Activated CD4-positive, alpha-beta memory T cell treated with anti-CD3 and anti-CD28 coated beads for 36 hours (primary cell): ENCODE data around the gene HACE1. TPM values are rescaled to one million over a fixed set of nuclear protein-coding genes. Genes with fewer than 3 reads are reported as not detected.
"Not testable (repeated sequence)": the region's sequence is repeated elsewhere in the genome, so short reads cannot be mapped to it uniquely, and the experiment has no call there.

Experiments
- CTCF ChIA-PET: fragments of 350-600 bp; sonication (Branson Sonifier 250); formaldehyde crosslinking; loops from one replicate; lab custom pipeline; 2021; ENCODE audit warnings: antibody characterized with exemption, inconsistent platforms; lab: Charles Lee
- POLR2A ChIA-PET: fragments of 350-600 bp; sonication (Branson Sonifier 250); formaldehyde crosslinking; loops from one replicate; lab custom pipeline; 2021; ENCODE audit warnings: antibody characterized with exemption; lab: Charles Lee
- DNase-seq: peaks from one replicate; pipeline ENCODE4 v3.0.0-alpha.2; 2020
- H3K27ac Mint-ChIP-seq: one replicate; pipeline ENCODE4 v1.8.0; 2021; ENCODE audit warnings: mixed read lengths
- H3K27me3 Mint-ChIP-seq: one replicate; pipeline ENCODE4 v1.8.0; 2021; ENCODE audit warnings: mixed read lengths
- H3K36me3 Mint-ChIP-seq: one replicate; pipeline ENCODE4 v1.8.0; 2021; ENCODE audit warnings: mixed read lengths
- H3K4me1 Mint-ChIP-seq: one replicate; pipeline ENCODE4 v1.8.0; 2021; ENCODE audit warnings: low read depth, mixed read lengths
- H3K4me3 Mint-ChIP-seq: one replicate; pipeline ENCODE4 v1.8.0; 2021; ENCODE audit warnings: mild to moderate bottlenecking, mixed read lengths
- H3K9me3 Mint-ChIP-seq: one replicate; pipeline ENCODE4 v1.8.0; 2021; ENCODE audit warnings: mixed read lengths
- intact Hi-C: fragments of 100-400 bp; cut with micrococcal nuclease; formaldehyde crosslinking; loops from one replicate; pipeline ENCODE4 v1.15.1; 2023
- total RNA-seq, 2 experiments: library from RNA; stranded (reverse); gene quantifications; one replicate each; pipeline ENCODE4 v1.2.3, GENCODE V29; 2021

The HACE1 gene
- total RNA-seq, 2 experiments from 2014 or later: 15.0 to 17.6 TPM

- H3K36me3 Mint-ChIP-seq: no peaks in the 10 kb centered on the region
- DNase-seq: no peak
- POLR2A ChIA-PET: interaction anchor here (0.7 kb wide), 1 partner anchor 53 kb away, joined by 3 read pairs; no protein-coding TSS in a partner anchor
- no peak overlapping the region for H3K4me3 Mint-ChIP-seq
- CTCF ChIA-PET: interaction anchor here (0.7 kb wide), 1 partner anchor 215 kb away, joined by 3 read pairs; no protein-coding TSS in a partner anchor
- no peaks in the 10 kb centered on the region for H3K9me3 Mint-ChIP-seq
- H3K27ac Mint-ChIP-seq: no peak overlapping the region
- peaks cover 10% of the 10 kb centered on the region for H3K27me3 Mint-ChIP-seq
- intact Hi-C loops: no loop called here
- H3K4me1 Mint-ChIP-seq: peaks cover 15% of the 10 kb centered on the region
Observed at GRCh38 chr6:104862456-104862855, 2.7 kb upstream of the HACE1 start.

DNA sequence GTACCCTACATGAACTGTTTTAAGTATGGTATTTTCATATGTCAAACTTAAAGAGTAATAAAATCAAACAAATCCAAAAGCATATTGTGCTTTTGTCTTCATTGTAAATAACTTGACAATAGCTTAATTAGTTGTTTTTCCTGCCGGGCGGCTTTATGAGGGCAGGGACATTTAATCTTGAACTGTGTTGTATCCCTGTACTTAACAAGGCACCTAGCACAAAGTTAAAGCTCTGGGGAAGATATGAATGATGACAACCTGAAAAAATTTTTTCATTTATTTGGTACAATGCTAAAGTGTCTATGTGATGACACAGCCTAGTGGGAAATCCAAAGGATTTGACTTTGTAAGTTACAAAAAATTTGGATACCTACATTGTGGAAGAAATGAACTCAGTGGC, 502 bp upstream of the HACE1 start:
- Mint-ChIP-seq H3K27ac (no peak overlapping the region), H3K9me3 (no peaks in the 10 kb centered on the region), H3K4me3 (peak overlapping the region; percentile 93), H3K27me3 (peaks cover 3% of the 10 kb centered on the region), H3K4me1 (peaks cover 18% of the 10 kb centered on the region), H3K36me3 (no peaks in the 10 kb centered on the region)
- POLR2A ChIA-PET: interaction anchor here (1.2 kb wide), 1 partner anchor 13 kb away, joined by 3 read pairs; no protein-coding TSS in a partner anchor
- intact Hi-C loops: no loop called here
- DNase-seq: no peak
- CTCF ChIA-PET: interaction anchor here (0.6 to 2.4 kb wide), 5 partner anchors 14 to 542 kb away, joined by 3 to 10 read pairs (median 3); partner anchors contain the start of gene PREP

- POLR2A ChIA-PET: no interaction called here
- intact Hi-C loops: loop anchor here (1.0 to 10.0 kb wide), 3 partner anchors 69 to 544 kb away; partner anchors contain the start of gene PREP
- Mint-ChIP-seq H3K4me1 (peaks cover 18% of the 10 kb centered on the region), H3K27me3 (no peaks in the 10 kb centered on the region), H3K36me3 (no peaks in the 10 kb centered on the region), H3K4me3 (peak overlapping the region; percentile 93), H3K9me3 (no peaks in the 10 kb centered on the region), H3K27ac (no peak overlapping the region)
- DNase-seq: no peak
- CTCF ChIA-PET: interaction anchor here (1.0 to 2.4 kb wide), 2 partner anchors 11 to 69 kb away, joined by 3 to 10 read pairs; no protein-coding TSS in a partner anchor
Observed at GRCh38 chr6:104858642-104859041, 1.1 kb downstream of the HACE1 start.

- intact Hi-C loops: loop anchor here (10.0 kb wide), 1 partner anchor 171 kb away; no protein-coding TSS in a partner anchor
- DNase-seq: no peak
- Mint-ChIP-seq H3K4me1 (peaks cover 17% of the 10 kb centered on the region), H3K4me3 (no peak overlapping the region), H3K9me3 (no peaks in the 10 kb centered on the region), H3K36me3 (peaks cover 5% of the 10 kb centered on the region), H3K27ac (no peak overlapping the region), H3K27me3 (no peaks in the 10 kb centered on the region)
- CTCF ChIA-PET: no interaction called here
- POLR2A ChIA-PET: no interaction called here
Observed at GRCh38 chr6:104855507-104855906, 4.2 kb downstream of the HACE1 start.

DNA sequence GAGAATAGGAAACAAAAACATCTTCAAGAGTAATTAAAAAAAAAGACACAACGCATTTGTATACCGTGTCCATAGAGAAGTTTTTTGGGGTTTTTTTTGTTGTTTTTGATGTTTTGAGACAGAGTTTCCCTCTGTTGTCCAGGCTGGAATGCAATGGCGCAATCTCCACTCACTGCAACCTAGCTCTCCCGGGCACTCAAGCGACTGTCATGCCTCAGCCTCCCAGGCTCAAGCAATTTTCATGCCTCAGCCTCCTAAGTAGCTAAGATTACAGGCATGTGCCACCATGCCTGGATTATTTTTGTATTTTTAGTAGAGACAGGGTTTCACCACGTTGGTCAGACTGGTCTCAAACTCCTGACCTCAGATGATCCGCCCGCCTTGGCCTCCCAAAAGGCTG, 12.0 kb downstream of the HACE1 start:
- H3K9me3 Mint-ChIP-seq, H3K4me1 Mint-ChIP-seq, intact Hi-C loops, CTCF ChIA-PET, DNase-seq, H3K4me3 Mint-ChIP-seq, H3K27me3 Mint-ChIP-seq, H3K27ac Mint-ChIP-seq: not testable (repeated sequence)
- POLR2A ChIA-PET: interaction anchor here (1.0 kb wide), 1 partner anchor 13 kb away, joined by 3 read pairs; the partner anchor contains the start of gene HACE1
- peaks cover 17% of the 10 kb centered on the region for H3K36me3 Mint-ChIP-seq

- POLR2A ChIA-PET: no interaction called here
- no peak overlapping the region for H3K27ac Mint-ChIP-seq
- H3K36me3 Mint-ChIP-seq: peaks cover 20% of the 10 kb centered on the region
- no peak for DNase-seq
- no peaks in the 10 kb centered on the region for H3K27me3 Mint-ChIP-seq
- CTCF ChIA-PET: no interaction called here
- intact Hi-C loops: no loop called here
- H3K4me3 Mint-ChIP-seq: no peak overlapping the region
- no peaks in the 10 kb centered on the region for H3K9me3 Mint-ChIP-seq
- peaks cover 3% of the 10 kb centered on the region for H3K4me1 Mint-ChIP-seq
Observed at GRCh38 chr6:104843229-104843628, 16.5 kb downstream of the HACE1 start.

- ChIA-PET POLR2A (no interaction called here), CTCF (no interaction called here)
- DNase-seq: no peak
- H3K4me3 Mint-ChIP-seq: no peak overlapping the region
- no peaks in the 10 kb centered on the region for H3K4me1 Mint-ChIP-seq
- intact Hi-C loops: no loop called here
- no peaks in the 10 kb centered on the region for H3K27me3 Mint-ChIP-seq
- H3K27ac Mint-ChIP-seq: no peak overlapping the region
- no peaks in the 10 kb centered on the region for H3K9me3 Mint-ChIP-seq
- peaks cover 39% of the 10 kb centered on the region for H3K36me3 Mint-ChIP-seq
Observed at GRCh38 chr6:104837158-104837557, 22.6 kb downstream of the HACE1 start.

GRCh38 chr6:104836479-104837020, 23.2 kb downstream of the HACE1 start:
- H3K27ac Mint-ChIP-seq, CTCF ChIA-PET, POLR2A ChIA-PET, intact Hi-C loops, DNase-seq, H3K4me3 Mint-ChIP-seq, H3K27me3 Mint-ChIP-seq, H3K9me3 Mint-ChIP-seq, H3K4me1 Mint-ChIP-seq: not testable (repeated sequence)
- H3K36me3 Mint-ChIP-seq: peaks cover 39% of the 10 kb centered on the region

GRCh38 chr6:104835782-104836181, 23.9 kb downstream of the HACE1 start:
- no peaks in the 10 kb centered on the region for H3K27me3 Mint-ChIP-seq
- intact Hi-C loops: no loop called here
- no peak for DNase-seq
- CTCF ChIA-PET: no interaction called here
- peaks cover 40% of the 10 kb centered on the region for H3K36me3 Mint-ChIP-seq
- no peaks in the 10 kb centered on the region for H3K4me1 Mint-ChIP-seq
- H3K4me3 Mint-ChIP-seq: no peak overlapping the region
- POLR2A ChIA-PET: no interaction called here
- H3K27ac Mint-ChIP-seq: no peak overlapping the region
- no peaks in the 10 kb centered on the region for H3K9me3 Mint-ChIP-seq

- intact Hi-C loops: no loop called here
- CTCF ChIA-PET: no interaction called here
Observed at GRCh38 chr6:104829183-104829958, 30.3 kb downstream of the HACE1 start.

DNA sequence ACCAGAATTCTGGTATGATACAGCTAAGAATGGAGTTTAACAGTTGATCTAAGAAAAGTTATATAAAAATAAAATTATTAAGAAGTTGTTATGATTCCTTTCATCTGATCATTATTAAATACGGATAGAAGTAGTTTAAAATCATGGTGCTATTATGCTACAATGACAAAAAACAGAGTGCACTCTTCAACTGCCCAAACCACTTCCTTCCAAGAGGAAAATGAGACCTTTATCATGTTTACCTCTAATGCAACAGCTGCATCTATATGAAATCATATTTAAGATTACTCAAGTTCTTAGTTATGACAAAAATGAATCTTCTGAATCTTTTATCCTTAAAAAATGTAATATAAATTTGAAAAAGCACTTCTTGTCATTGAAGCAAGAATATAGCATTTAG, 31.2 kb downstream of the HACE1 start:
- CTCF ChIA-PET: no interaction called here
- POLR2A ChIA-PET: interaction anchor here (0.6 kb wide), 1 partner anchor 234 kb away, joined by 3 read pairs; no protein-coding TSS in a partner anchor

More at GRCh38 chr6:104829183-104829958, 30.3 kb downstream of the HACE1 start:
- Mint-ChIP-seq H3K27ac (no peak overlapping the region), H3K4me3 (no peak overlapping the region), H3K36me3 (peaks cover 13% of the 10 kb centered on the region), H3K4me1 (peaks cover 2% of the 10 kb centered on the region), H3K27me3 (no peaks in the 10 kb centered on the region), H3K9me3 (peaks cover 2% of the 10 kb centered on the region)
- POLR2A ChIA-PET: interaction anchor here (0.6 kb wide), 1 partner anchor 235 kb away, joined by 3 read pairs; no protein-coding TSS in a partner anchor
- DNase-seq: no peak

DNA sequence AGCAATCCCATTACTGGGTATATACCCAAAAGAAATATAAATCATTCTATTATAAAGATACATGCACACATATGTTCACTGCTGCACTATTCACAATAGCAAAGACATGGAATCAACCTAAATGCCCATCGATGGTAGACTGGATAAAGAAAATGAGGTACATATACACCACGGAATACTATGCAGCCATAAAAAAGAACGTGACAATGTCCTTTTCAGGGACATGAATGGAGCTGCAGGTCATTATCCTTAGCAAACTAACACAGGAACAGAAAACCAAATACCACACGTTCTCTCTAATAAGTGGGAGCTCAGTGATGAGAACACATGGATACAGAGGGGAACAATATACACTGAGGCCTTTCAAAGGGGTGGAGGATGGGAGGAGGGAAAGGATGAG, 38.9 kb downstream of the HACE1 start:
- intact Hi-C loops, POLR2A ChIA-PET, CTCF ChIA-PET: not testable (repeated sequence)

More for the DNA sequence above, 31.2 kb downstream of the HACE1 start:
- intact Hi-C loops: no loop called here
- peaks cover 2% of the 10 kb centered on the region for H3K9me3 Mint-ChIP-seq
- peaks cover 2% of the 10 kb centered on the region for H3K4me1 Mint-ChIP-seq
- H3K4me3 Mint-ChIP-seq: no peak overlapping the region
- H3K36me3 Mint-ChIP-seq: peaks cover 19% of the 10 kb centered on the region
- DNase-seq: no peak
- no peaks in the 10 kb centered on the region for H3K27me3 Mint-ChIP-seq
- H3K27ac Mint-ChIP-seq: no peak overlapping the region

More for the DNA sequence above, 38.9 kb downstream of the HACE1 start:
- H3K9me3 Mint-ChIP-seq, H3K4me1 Mint-ChIP-seq, H3K27ac Mint-ChIP-seq, H3K27me3 Mint-ChIP-seq, H3K4me3 Mint-ChIP-seq, DNase-seq: not testable (repeated sequence)
- peaks cover 41% of the 10 kb centered on the region for H3K36me3 Mint-ChIP-seq
